COLO829 (cell line): ENCODE results near the gene DNPH1.
A peak's percentile ranks its signal among the peaks of the same experiment; 100 is the strongest.

Experiments
- DNase-seq: peaks from one replicate; pipeline ENCODE4 v3.0.0; 2012; ENCODE audit warnings: low spot score

The DNPH1 gene

DNA sequence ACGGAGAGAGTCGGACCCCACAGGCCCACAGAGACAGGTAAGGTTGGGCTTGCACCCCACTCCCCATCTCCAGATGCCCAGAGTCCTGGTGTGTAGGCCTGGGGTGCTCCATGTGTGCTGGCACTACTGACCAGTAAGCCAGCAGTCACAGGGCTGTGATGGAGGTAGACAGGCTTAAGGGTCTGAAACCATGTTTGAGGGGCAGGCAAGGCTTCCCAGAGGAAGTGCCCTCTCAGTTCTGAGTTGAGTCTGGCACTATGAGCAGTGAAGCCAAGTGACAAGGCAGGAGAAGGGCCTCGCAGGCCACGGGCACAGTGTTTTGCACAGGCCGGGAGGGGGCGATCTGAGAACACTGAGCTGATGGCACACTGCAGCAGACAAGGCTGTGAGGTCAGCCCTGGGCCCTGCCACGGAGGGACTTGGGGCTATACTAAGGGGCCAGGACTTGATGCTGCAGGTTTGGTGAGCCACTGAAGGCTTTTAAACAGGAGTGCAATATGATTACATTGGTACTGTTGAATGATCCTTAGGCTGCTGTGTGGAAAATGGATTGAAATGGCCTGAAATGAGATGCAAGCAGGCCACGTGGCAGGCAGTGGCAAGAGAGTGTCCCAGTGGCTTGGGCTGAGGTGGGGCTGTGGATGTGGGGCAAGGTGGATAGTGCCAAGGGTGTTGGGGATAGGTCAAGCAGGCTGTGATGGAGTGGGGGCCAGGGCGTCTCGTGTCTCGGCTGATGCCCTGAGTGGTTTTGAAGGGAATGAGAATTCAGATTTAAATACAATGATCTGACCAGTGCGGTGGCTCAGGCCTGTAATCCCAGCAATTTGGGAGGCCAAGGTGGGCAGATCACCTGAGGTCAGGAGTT is 34.3 kb upstream of the DNPH1 start:
- DNase-seq: peak; percentile 88

DNA sequence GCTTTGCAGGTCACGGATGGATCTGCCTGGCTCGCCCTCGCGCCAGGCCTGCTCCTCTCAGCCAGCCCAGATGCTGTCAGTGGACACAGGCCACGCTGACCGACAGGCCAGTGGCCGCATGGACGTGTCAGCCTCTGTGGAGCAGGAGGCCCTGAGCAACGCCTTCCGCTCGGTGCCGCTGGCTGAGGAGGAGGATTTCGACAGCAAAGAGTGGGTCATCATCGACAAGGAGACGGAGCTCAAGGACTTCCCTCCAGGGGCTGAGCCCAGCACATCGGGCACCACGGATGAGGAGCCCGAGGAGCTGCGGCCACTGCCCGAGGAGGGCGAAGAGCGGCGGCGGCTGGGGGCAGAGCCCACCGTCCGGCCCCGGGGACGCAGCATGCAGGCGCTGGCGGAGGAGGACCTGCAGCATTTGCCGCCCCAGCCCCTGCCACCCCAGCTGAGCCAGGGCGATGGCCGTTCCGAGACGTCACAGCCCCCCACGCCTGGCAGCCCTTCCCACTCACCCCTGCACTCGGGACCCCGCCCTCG is 33.6 kb upstream of the DNPH1 start:
- no peak for DNase-seq

DNA sequence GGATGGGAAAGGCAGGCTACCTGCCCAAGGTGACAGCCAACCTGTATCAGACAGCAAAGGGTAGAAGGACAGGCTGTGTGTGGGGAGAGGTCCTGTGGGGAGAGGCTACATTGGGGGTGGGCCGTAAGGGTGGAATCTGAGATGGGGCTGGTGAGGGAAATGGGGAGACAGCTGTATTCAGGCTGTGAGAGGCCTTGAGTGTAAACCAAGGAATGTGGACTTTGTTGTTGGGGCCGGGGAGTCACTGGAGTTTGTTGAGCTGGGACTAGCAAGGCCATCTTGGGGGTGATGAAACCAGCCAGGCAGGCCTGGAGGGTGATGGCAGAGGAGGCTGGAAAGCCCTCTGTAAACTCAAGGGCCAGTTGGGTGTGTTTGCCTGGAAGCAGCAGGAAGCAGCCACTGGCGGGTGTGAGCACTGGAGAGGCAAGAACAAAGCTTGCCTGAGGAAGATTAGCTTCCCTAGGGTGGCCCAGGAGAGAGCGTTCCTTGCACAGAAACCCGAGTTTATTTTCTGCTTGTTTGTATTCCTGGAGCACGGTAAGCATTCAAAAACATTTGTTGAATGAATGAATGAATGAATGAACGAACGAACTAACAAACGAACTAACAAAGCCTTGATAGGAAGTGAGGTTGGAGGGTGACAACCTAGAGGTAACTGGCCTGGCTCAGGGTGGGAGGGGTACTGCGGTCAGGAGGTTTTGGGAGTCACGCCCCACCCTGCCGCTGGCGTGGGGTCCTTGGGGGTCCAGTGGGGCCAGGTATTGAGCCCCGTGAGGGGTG is 32.9 kb upstream of the DNPH1 start:
- no peak for DNase-seq

DNA sequence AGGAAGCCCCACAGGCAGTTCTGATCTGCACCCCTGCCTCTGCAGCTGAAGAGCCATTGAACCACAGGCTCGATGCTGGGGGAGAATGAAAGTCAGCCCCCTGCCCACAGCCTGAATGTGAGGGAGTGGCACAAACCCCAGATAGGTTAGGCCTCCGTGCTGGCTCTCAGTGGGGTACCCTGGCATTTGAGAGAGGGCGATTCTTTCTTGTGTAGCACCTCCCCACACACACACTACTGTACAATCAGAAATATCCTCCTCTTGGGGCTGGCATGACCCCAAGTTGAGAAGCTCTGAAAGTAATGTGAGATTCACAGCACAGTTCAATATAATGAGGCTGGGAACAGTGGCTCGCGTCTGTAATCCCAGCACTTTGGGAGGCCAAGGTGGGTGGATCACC is 31.9 kb upstream of the DNPH1 start:
- no peak for DNase-seq

DNA sequence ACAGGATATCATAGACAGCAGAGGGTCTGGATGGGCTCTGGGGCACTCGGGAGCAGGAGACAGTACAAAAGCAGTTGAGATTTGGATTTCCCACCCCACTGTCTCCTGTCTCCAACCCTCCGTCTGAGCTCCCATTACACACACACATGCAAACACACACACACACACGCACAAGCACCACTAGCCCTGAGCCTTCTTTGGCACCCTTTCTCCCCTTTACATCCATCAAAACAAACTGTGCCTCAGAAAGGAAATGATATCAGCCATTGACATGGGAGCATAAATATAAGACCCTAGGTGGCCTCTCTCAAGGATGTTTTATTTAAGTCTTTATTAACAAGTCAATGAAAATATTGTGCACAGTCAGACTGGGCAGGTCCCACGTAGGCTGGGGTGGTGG is 31.5 kb upstream of the DNPH1 start:
- no peak for DNase-seq

DNA sequence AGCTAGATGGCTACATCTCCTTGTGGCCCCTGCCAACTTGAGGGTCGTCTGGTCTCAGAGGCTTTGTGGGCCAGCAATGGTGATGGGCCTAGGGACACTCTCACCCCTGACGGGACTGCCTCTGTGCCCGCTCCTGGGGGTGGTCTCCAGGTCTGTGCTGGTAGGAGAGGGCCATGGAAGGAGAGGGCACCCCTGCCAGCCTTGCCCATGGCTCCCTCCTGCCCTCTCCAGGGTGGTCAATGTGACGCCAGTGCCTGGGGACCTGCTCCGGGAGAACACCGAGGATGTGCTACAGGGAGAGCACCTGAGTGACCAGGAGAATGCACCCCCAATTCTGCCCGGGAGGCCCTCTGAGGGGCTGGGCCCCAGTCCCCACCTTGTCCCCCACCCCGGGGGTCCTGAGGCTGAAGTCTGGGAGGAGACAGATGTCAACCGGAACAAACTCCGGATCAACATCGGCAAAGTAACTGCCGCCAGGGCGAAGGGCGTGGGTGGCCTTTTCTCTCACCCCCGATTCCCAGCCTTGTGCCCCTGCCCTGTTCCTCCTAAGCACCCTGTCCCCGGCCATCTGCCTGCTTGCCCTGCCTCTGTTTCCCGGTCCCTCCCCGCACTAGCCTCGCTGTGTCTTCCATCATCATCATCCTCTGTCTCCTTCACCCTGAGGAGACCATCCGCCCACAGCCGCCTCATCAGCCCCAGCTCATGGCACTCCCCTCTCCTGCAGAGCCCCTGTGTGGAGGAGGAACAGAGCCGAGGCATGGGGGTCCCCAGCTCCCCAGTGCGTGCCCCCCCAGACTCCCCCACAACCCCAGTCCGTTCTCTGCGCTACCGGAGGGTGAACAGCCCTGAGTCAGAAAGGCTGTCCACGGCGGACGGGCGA is 29.8 kb upstream of the DNPH1 start:
- no peak for DNase-seq

DNA sequence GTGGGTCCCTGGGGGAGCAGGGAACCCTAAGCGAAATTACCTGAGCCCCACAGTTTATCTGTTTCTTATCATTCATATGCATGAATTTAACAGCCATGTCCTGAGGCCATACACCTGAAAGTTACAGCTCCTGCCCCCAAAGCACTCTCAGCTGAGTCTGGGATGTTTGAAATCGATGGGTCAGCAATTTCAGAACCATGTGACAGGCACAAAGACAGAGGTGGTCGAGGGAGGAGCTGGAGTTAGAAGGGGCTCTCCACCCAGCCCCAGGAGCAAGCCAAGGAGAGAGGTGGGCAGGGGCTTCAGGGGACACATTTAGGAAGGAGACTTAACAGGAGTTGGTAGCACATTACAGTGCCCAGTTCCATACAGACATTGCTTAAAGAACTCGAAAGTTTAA is 28.9 kb upstream of the DNPH1 start:
- DNase-seq: no peak

DNA sequence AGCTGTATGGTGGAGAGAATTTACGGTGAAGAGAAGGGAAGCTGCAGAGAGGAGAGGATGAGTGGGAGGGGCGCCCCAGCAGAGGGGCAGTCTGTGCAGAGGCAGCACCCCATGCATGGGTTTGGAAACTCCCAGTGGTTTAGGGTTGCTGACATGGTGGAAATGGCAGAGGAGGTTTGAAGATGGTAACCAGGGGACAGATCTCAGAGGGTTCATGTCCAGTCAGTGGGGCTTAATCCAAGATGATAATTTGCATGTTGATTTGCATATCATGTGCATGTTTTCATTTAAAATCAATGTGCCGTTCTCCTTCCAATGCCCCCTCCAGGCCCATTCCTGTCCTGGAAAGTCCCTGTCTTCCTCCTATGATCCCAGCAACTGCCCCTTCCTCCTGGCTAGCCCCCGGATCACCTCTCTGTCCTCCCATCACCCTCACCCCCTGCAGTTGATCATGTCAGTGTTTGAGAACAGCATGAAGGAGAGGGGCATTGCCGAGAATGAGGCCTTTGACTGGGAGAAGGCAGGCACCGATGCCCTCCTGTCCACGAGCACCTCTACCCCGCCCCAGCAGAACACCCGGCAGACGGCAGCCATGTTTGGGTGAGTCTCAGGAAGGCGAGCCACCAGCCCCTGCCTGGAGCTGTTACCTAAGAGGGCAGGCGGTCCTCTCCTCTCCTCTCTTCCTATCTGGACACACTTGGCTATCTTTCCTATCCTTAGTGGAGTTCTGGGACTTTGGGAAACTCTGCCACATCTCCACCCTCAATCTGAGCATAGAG is 28.3 kb upstream of the DNPH1 start:
- no peak for DNase-seq

DNA sequence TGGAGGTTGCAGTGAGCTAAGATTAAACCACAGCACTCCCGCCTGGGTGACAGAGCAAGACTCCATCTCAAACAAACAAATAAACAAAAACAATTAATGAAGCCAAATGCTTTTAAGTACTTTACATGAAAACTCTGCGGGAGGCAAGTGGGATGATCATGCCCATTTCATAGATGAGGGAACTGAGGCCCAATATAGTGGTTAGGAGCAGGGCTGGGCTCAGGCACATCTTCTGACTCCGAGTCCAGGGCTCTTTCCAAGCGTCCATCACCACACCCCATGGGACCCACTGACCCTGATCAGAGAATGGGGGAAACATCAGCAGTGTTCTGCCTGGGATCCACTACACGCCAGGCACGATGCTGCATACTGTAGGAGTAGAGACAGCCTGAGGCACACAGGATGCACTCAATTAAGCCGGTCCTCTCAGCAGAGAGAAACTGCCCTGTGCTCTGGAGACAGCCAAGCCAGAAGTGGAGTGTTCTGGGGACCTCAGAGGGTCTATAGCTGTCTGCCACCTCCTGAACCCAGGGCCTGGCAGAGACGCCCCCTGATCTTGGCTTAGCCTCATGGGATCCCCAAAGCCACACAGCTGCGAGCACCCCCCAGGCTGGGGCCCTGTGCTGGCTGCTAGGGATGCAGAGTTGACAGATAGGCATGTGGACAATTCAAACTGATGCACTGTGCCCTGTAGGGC is 27.5 kb upstream of the DNPH1 start:
- DNase-seq: no peak

DNA sequence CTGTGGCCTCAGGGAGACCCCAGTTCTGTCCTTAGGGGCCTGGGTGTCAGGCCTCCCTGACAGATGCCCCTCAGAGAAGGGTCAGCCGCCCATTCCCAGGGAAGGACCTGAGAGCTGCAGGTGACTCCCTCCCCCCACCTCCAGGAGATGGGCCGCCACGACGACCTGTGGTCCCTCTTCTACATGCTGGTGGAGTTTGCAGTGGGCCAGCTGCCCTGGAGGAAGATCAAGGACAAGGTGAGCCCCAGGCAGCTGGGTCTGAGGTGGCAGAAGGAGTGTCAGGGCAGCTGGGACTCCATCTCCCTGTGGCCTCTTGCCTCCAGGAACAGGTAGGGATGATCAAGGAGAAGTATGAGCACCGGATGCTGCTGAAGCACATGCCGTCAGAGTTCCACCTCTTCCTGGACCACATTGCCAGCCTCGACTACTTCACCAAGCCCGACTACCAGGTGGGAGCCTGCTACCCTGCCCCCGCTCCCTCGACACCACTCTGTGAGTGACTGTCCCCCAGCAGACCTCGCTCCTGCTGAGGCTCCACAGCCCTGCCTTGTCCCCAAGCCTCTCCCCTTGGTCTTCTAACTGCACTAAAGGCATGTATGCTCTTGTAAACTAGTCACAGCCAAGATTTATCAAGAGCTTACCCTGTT is 26.2 kb upstream of the DNPH1 start:
- DNase-seq: no peak

DNA sequence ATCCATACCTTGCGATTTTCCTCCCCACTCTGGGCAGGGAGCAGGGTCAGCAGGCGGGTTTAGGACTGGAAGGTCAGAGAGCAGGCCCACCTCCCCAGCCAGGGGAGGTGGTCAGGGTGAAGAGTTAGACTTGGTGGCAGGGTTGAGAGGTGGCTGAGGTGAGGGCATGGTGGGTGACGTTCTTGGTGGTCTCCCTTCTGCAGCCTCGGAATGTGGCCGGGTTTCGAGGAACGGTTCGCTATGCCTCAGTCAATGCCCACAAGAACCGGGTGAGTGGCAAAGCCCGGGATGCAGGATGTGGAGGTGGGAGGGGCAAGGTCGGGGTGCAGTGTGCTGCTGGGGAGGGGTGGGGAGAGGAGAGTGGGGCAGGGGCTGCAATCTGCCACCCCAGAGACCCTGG is 25.6 kb upstream of the DNPH1 start:
- DNase-seq: no peak

DNA sequence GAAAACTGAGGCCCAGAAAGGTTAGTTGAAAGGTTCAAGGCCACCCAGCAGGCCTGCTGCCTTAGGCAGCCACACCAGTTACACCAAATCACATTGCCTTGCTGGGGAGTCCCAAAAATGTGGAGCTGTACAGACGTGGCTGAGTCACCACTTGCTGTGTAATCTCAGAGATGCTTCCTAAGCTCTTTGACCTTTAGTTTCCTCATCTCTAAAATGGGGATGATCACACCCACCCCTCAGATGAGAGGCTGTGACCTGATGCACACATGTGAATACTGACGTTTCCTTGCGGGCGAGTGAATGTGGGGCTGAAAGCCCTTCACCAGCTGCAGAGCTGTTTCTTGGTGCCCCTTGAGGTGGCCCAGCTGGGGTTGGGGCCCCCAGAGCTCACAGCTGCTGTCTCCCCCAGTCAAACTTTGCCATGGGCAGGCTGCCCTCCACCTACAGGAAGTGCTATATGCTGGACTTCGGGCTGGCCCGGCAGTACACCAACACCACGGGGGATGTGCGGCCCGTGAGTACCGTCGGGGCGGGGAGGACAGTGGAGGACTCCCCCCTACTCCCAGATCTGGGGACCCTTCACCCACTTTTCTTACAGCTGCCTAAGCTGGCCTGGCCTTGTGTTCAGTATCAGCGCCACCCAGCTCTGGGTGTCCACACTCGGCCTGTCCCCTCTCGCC is 25.0 kb upstream of the DNPH1 start:
- no peak for DNase-seq

DNA sequence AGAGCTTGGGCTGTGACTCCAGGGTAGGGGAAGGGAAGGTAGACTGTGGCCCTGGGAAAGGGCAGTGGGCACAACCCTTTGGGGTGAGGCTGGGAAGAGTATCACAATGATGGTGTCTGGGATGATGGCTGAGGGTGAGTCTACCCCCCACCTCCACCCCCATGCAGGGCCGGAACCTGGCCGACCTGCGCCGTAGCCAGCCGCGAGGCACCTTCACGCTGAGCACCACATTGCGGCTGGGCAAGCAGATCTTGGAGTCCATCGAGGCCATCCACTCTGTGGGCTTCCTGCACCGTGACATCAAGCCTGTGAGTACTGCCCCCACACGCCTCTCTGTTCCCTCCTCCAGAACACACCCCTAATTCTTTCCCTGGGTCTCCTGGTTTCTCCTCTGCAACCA is 24.1 kb upstream of the DNPH1 start:
- DNase-seq: no peak

DNA sequence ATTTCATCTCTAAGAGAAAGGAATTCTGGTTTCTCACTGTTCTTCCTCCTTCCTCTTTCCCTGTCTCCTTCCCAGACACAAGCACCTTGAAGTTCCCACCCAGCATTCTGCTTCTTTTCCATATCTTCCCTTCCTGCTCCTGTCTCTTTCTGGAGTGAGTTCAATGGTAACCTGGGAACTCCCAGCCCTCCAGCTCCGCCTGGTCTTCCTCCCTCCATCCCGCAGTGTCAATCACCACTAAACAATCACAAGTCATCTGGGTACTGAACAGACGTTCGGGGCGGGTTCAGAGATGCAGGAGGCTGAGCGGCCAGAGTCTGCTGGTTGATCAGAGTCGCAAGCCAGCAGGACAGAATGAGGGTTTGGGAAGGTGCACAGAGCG is 21.7 kb upstream of the DNPH1 start:
- DNase-seq: no peak

DNA sequence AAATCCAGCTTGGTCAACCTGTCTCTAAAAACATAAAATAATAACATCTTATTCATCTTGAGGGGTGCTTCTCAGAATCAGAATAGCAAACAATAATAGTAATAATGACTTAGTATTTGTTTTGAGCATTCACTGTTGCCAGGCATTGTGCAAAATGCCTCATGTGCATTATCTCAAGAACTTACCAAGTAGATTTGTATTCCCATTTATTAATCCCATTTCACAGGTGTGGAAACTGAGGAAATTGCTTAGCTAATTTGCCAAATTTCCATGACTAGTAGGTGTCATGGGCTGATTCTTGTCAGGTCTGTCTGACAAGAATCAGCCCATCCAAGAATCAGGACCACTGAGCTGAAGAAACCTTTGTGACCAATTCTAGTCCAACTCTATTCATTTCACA is 19.5 kb upstream of the DNPH1 start:
- no peak for DNase-seq

DNA sequence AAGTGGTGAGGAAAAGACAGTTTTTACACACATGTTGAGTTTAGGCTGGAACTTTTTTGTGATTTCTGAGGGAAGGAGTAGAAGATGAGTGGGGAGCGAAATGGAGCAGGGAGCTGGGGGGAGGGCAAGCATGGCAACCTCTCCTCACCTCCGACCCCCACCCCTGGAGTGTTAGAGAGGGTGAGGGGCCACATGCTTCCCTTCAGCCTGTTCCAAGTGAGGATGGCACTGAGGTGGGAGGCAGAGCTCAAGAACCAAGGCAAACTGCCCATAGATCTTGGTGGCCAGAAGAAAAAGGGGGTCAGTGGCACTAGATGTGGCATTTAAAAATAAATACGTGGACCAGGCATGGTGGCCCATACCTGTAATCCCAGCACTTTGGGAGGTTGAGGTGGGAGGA is 18.8 kb upstream of the DNPH1 start:
- DNase-seq: no peak

DNA sequence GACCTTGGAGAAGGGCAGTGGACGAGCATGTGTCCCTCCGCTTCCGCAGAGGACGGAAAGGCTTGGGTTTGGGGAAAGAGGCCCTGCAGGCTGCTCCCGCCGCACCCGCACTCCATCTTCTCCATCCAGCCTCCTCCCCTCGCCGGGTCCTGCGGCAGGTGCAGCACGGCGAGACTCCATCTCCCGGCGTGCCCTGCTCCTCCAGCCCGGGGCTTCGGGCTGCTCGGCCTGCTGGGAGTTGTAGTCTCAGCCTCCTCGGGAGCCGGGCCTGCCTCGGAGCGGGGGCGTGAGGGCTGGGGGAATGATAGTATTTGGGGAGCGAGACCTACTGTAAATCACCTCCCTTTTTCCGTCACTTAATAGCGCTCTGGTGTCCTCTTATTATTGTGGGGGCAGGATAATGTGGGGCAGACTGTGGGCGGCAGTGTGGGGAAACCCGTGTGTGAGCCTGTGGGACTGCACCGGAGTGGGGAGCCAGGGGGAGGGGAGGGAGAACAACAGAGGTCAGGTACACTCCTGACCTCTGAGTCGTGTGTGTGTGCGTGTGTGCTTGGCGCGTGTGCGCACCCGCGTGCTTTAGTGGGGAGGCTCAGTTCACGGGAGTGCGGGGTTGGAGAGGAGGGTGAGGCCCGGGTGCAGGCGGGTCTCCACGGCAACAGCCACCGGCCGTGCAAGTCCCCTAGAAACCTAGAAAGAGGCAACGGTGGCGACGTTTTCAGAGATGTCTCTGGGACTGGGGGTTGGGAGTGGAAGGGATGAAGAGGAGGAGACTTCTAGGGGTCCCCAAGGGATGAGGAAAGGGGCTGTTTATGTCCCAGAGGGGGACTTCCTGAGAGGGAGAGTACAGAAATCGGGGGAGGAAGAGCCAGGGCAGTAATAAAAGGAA is 18.1 kb upstream of the DNPH1 start:
- peak; percentile 86 for DNase-seq

DNA sequence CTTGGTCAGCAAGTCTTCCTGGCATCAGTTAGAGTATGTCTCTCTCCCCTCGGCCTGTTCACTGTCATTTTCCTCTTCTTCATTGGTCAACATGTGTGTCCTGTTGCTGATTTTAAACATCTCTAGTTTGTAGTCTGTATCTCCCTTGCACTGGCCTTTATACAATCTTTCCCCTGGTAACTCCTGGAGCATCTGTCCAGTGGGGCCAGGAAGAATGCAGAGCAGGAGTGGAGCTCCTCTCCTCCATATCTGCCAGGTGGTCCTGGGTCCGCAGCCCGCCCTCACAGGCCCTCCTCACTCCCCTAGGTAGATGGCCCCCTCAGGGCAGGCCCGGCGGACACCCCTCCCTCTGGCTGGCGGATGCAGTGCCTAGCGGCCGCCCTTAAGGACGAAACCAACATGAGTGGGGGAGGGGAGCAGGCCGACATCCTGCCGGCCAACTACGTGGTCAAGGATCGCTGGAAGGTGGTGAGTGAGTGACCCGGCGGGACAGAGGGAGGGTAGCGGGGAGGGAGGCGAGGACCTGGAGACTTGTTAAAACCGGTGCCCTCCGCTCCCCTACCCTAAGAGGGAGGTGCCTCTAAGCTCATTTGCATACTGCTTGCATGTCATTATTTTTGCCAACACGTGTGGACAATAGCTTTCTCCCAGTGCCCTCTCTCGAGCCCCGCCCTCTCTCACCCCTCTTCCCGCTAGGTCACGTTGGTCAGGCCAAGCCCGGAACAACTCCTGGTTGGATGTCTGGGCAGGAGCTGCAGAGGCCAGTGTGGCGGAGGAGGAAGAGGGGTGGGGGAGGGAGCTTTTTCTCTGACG is 17.2 kb upstream of the DNPH1 start:
- DNase-seq: no peak
